ENCODE results near the gene MOBP. TPM values are rescaled to one million over a fixed set of nuclear protein-coding genes. Genes with fewer than 3 reads are reported as not detected.
"Not testable (repeated sequence)": the region's sequence is repeated elsewhere in the genome, so short reads cannot be mapped to it uniquely, and the experiment has no call there.

The MOBP gene
- total RNA-seq, result not detected

GRCh38 chr3:39467394-39468107 lies at the start of gene MOBP:
Gene MOBP (plus strand): TSS chr3:39467680. CDS start chr3:39502070, 34,390 bp downstream.
- H3K36me3 ChIP-seq, result no peaks in the 10 kb centered on the region
- TF ChIP-seq CTCF (IDR thresholded peaks at IDR 0.05), result no peak
- no peaks in the 10 kb centered on the region for H3K27me3 ChIP-seq (replicated peaks; ENCODE audit: insufficient read depth)
- H3K9me3 ChIP-seq, result no peaks in the 10 kb centered on the region
- no peaks in the 10 kb centered on the region for H3K4me1 ChIP-seq (ENCODE audit: control insufficient read depth in 1 of 2, low read depth in 2 of 2)
- DNase-seq (ENCODE audit: low spot score), result no peak
- no peak within 1 kb of the TSS for H3K4me3 ChIP-seq
- H3K27ac ChIP-seq, result no peak within 1 kb of the TSS
- ATAC-seq (ENCODE audit: insufficient number of reproducible peaks, low FRiP score, low read depth), result no peak

- H3K9me3 ChIP-seq; ATAC-seq (ENCODE audit: insufficient number of reproducible peaks, low FRiP score, low read depth); DNase-seq (ENCODE audit: low spot score); H3K36me3 ChIP-seq; H3K27ac ChIP-seq; H3K4me3 ChIP-seq; H3K27me3 ChIP-seq (replicated peaks; ENCODE audit: insufficient read depth); H3K4me1 ChIP-seq (ENCODE audit: control insufficient read depth in 1 of 2, low read depth in 2 of 2): not testable (repeated sequence)
These were observed 48.8 kb upstream of the MOBP start for GRCh38 chr3:39418556-39419225.

GRCh38 chr3:39419742-39420315 lies 47.7 kb upstream of the MOBP start:
- no peak for ATAC-seq (ENCODE audit: insufficient number of reproducible peaks, low FRiP score, low read depth)

GRCh38 chr3:39420543-39420942 lies 46.9 kb upstream of the MOBP start:
- DNase-seq (ENCODE audit: low spot score), result no peak
- Histone ChIP-seq H3K36me3 (no peaks in the 10 kb centered on the region), H3K27me3 (replicated peaks; ENCODE audit: insufficient read depth) (no peaks in the 10 kb centered on the region), H3K4me3 (no peak overlapping the region), H3K27ac (no peak overlapping the region), H3K4me1 (ENCODE audit: control insufficient read depth in 1 of 2, low read depth in 2 of 2) (no peaks in the 10 kb centered on the region), H3K9me3 (no peaks in the 10 kb centered on the region)
- ATAC-seq (ENCODE audit: insufficient number of reproducible peaks, low FRiP score, low read depth), result no peak
- no peak for TF ChIP-seq CTCF (IDR thresholded peaks at IDR 0.05)

More at GRCh38 chr3:39419742-39420315, 47.7 kb upstream of the MOBP start:
- no peak for TF ChIP-seq CTCF (IDR thresholded peaks at IDR 0.05)
- Histone ChIP-seq H3K9me3 (no peaks in the 10 kb centered on the region), H3K27me3 (replicated peaks; ENCODE audit: insufficient read depth) (no peaks in the 10 kb centered on the region), H3K36me3 (no peaks in the 10 kb centered on the region), H3K4me1 (ENCODE audit: control insufficient read depth in 1 of 2, low read depth in 2 of 2) (no peaks in the 10 kb centered on the region), H3K27ac (no peak overlapping the region), H3K4me3 (no peak overlapping the region)
- DNase-seq (ENCODE audit: low spot score), result no peak

GRCh38 chr3:39423436-39423970 lies 44.0 kb upstream of the MOBP start:
- Histone ChIP-seq H3K4me1 (ENCODE audit: control insufficient read depth in 1 of 2, low read depth in 2 of 2) (no peaks in the 10 kb centered on the region), H3K4me3 (no peak overlapping the region), H3K27ac (no peak overlapping the region), H3K36me3 (no peaks in the 10 kb centered on the region), H3K27me3 (replicated peaks; ENCODE audit: insufficient read depth) (no peaks in the 10 kb centered on the region), H3K9me3 (no peaks in the 10 kb centered on the region)
- DNase-seq (ENCODE audit: low spot score) (no peak), ATAC-seq (ENCODE audit: insufficient number of reproducible peaks, low FRiP score, low read depth) (no peak)
- no peak for TF ChIP-seq CTCF (IDR thresholded peaks at IDR 0.05)
